B cell (primary cell): ENCODE data around the gene E2F7. TPM values are rescaled to one million over a fixed set of nuclear protein-coding genes. Genes with fewer than 3 reads are reported as not detected.

Experiments used
- ATAC-seq: fragments of 200-7000 bp; cut with Tn5 transposase; one replicate; pipeline ENCODE4 v1.10.0; 2021; ENCODE audit warnings: low read depth, mild to moderate bottlenecking, moderate number of reproducible peaks, moderate library complexity
- CTCF ChIA-PET: fragments of 350-600 bp; sonication (Branson Sonifier 250); formaldehyde crosslinking; loops from one replicate; lab custom pipeline; 2021; ENCODE audit warnings: antibody characterized with exemption, inconsistent platforms; lab: Charles Lee
- POLR2A ChIA-PET: fragments of 350-600 bp; sonication (Branson Sonifier 250); formaldehyde crosslinking; loops from one replicate; lab custom pipeline; 2021; ENCODE audit warnings: antibody characterized with exemption; lab: Charles Lee
- DNase-seq: peaks from one replicate; pipeline ENCODE4 v3.0.0; 2013
- H2AFZ ChIP-seq: 2 replicates; pipeline ENCODE4 v1.6.1; 2012; ENCODE audit warnings: mild to moderate bottlenecking, low read depth, low read length; ENCODE audit not compliant: insufficient read depth, poor library complexity, severe bottlenecking
- H3K27ac ChIP-seq, 2 donors: 1 replicate in 1 of 2; 2 replicates in 1 of 2; pipeline ENCODE4 v1.5.1; 2012 to 2013; ENCODE audit warnings: low read length in 2 of 2, mild to moderate bottlenecking in 2 of 2, moderate library complexity in 1 of 2
- H3K27me3 ChIP-seq, 4 experiments: fragments of 200-600 bp in 1 of 4; sonication (generic) in 1 of 4; replicated peaks in 1 of 4; 1 replicate in 2 of 4; 2 replicates in 2 of 4; pipeline versions ENCODE4 v1.6.1 to v1.7.0; 2013 to 2016; ENCODE audit warnings: low read length in 3 of 4, mild to moderate bottlenecking in 2 of 4, mixed read lengths in 1 of 4, moderate library complexity in 1 of 4; ENCODE audit not compliant: insufficient read depth in 4 of 4, control insufficient read depth in 3 of 4; ENCODE audit errors: control extremely low read depth in 1 of 4
- H3K36me3 ChIP-seq, 2 experiments: replicated peaks in 1 of 2; 1 replicate in 1 of 2; 2 replicates in 1 of 2; pipeline versions ENCODE4 v1.6.1 to v1.7.1; 2013; ENCODE audit warnings: low read length in 1 of 2; ENCODE audit not compliant: insufficient read depth in 2 of 2, control insufficient read depth in 1 of 2; ENCODE audit errors: control extremely low read depth in 1 of 2, extremely low read depth in 1 of 2
- H3K4me1 ChIP-seq, 2 donors: fragments of 200-600 bp in 1 of 2; sonication (generic) in 1 of 2; 1 replicate in 1 of 2; 2 replicates in 1 of 2; pipeline versions ENCODE4 v1.5.1 to v1.6.1; 2013 to 2017; ENCODE audit warnings: low read length in 2 of 2; ENCODE audit not compliant: control insufficient read depth in 2 of 2, insufficient read depth in 2 of 2
- H3K4me2 ChIP-seq: replicated peaks from 2 replicates; pipeline ENCODE3; 2012; ENCODE audit warnings: mild to moderate bottlenecking, low read depth, low read length; ENCODE audit not compliant: poor library complexity, severe bottlenecking
- H3K4me3 ChIP-seq, 5 experiments: fragments of 200-600 bp in 1 of 5; sonication (generic) in 1 of 5; 1 replicate in 3 of 5; 2 replicates in 2 of 5; pipeline versions ENCODE4 v1.5.1 to v1.7.0; 2011 to 2016; ENCODE audit warnings: low read length in 4 of 5, mild to moderate bottlenecking in 4 of 5, low read depth in 2 of 5, control low read depth in 1 of 5, moderate library complexity in 1 of 5; ENCODE audit not compliant: insufficient read depth in 1 of 5; ENCODE audit errors: control extremely low read depth in 1 of 5, extremely low read depth in 1 of 5
- H3K79me2 ChIP-seq: fragments of 200-600 bp; sonication (generic); one replicate; pipeline ENCODE4 v1.6.0; 2016; ENCODE audit warnings: low read length; ENCODE audit not compliant: control insufficient read depth, insufficient read depth
- H3K9ac ChIP-seq: fragments of 200-600 bp; sonication (generic); 2 replicates; pipeline ENCODE4 v1.6.1; 2017; ENCODE audit warnings: mild to moderate bottlenecking, low read length, moderate library complexity
- H3K9me3 ChIP-seq, 3 donors: one replicate each; pipeline versions ENCODE4 v1.6.1 to v1.7.1; 2013; ENCODE audit warnings: low read length in 2 of 3; ENCODE audit not compliant: control insufficient read depth in 2 of 3, insufficient read depth in 1 of 3; ENCODE audit errors: control extremely low read depth in 1 of 3
- H4K20me1 ChIP-seq: 2 replicates; pipeline ENCODE4 v1.6.0; 2012; ENCODE audit warnings: mild to moderate bottlenecking, low read length; ENCODE audit not compliant: insufficient read depth, control insufficient read depth, poor library complexity, severe bottlenecking
- H3K27ac Mint-ChIP-seq: one replicate; pipeline ENCODE4 v1.8.0; 2021; ENCODE audit warnings: mixed read lengths
- H3K27me3 Mint-ChIP-seq: one replicate; pipeline ENCODE4 v1.8.0; 2021; ENCODE audit warnings: mixed read lengths
- H3K4me1 Mint-ChIP-seq: one replicate; pipeline ENCODE4 v1.8.0; 2021; ENCODE audit warnings: mixed read lengths
- H3K4me3 Mint-ChIP-seq: one replicate; pipeline ENCODE4 v1.8.0; 2021; ENCODE audit warnings: mixed read lengths
- H3K9me3 Mint-ChIP-seq: one replicate; pipeline ENCODE4 v1.8.0; 2022; ENCODE audit warnings: mixed read lengths; ENCODE audit not compliant: insufficient read depth
- CTCF ChIP-seq: fragments of 200-600 bp; IDR thresholded peaks from one replicate; pipeline ENCODE4 v1.8.0; 2022; ENCODE audit warnings: antibody characterized with exemption, mild to moderate bottlenecking
- EZH2 ChIP-seq: IDR thresholded peaks from 2 replicates; pipeline ENCODE4 v1.6.1; 2012; ENCODE audit warnings: borderline replicate concordance, low read depth, mild to moderate bottlenecking, moderate library complexity, low read length; ENCODE audit not compliant: insufficient read depth, poor library complexity, severe bottlenecking
- WGBS: methylation state at CpG from one replicate; pipeline ENCODE4 v1.1.5; 2013; ENCODE audit warnings: missing lambda C conversion rate; ENCODE audit not compliant: insufficient coverage; 5-methylcytosine and 5-hydroxymethylcytosine counted together
- intact Hi-C: fragments of 100-400 bp; cut with micrococcal nuclease; formaldehyde crosslinking; loops from one replicate; pipeline ENCODE4 v1.10.0; 2022
- polyA plus RNA-seq: library from polyadenylated mRNA; depleted of rRNA; stranded (reverse); fragments of >200 nt; gene quantifications from 2 replicates; pipeline ENCODE4 v1.2.3, GENCODE V29; 2012
- total RNA-seq, 2 donors: library from RNA; stranded (reverse); fragments of 120-200 nt in 1 of 2; gene quantifications; 1 replicate in 1 of 2; 2 replicates in 1 of 2; pipeline versions ENCODE4 v1.2.3 to v1.2.4, GENCODE V29; 2013 to 2022

Gene E2F7
- total and polyA plus RNA-seq, 2 donors (not counting 1 experiment from before 2014, with no cell fraction given), result 0.15 to 0.42 TPM

GRCh38 chr12:77046468-77046867, 18.9 kb downstream of the E2F7 start:
- ATAC-seq (no peak), DNase-seq (no peak)
- H2AFZ ChIP-seq, result no peak overlapping the region
- Mint-ChIP-seq H3K9me3 (no peaks in the 10 kb centered on the region), H3K4me3 (no peak overlapping the region), H3K27me3 (no peaks in the 10 kb centered on the region), H3K4me1 (peaks cover 3% of the 10 kb centered on the region), H3K27ac (no peak overlapping the region)
- H3K27ac ChIP-seq, result no peak overlapping the region
- no peaks in the 10 kb centered on the region for H3K36me3 ChIP-seq
- ChIA-PET CTCF (interaction anchor here (5.3 kb wide), 1 partner anchor 14 kb away, joined by 32 read pairs; no protein-coding TSS in a partner anchor), POLR2A (no interaction called here)
- H3K4me1 ChIP-seq, result no peaks in the 10 kb centered on the region
- intact Hi-C loops, result loop anchor here (10.0 kb wide), 1 partner anchor 638 kb away; no protein-coding TSS in a partner anchor
- no peak overlapping the region for H3K9ac ChIP-seq
- no peaks in the 10 kb centered on the region for H3K9me3 ChIP-seq
- no peak overlapping the region for H3K4me3 ChIP-seq
- no peaks in the 10 kb centered on the region for H4K20me1 ChIP-seq
- 100% methylated on average over 2 of the region's 5 CpGs for WGBS
- H3K27me3 ChIP-seq, result no peaks in the 10 kb centered on the region
- no peaks in the 10 kb centered on the region for H3K79me2 ChIP-seq
- H3K4me2 ChIP-seq, result no peak overlapping the region
- TF ChIP-seq EZH2, result no peak
- TF ChIP-seq CTCF, result no peak

DNA sequence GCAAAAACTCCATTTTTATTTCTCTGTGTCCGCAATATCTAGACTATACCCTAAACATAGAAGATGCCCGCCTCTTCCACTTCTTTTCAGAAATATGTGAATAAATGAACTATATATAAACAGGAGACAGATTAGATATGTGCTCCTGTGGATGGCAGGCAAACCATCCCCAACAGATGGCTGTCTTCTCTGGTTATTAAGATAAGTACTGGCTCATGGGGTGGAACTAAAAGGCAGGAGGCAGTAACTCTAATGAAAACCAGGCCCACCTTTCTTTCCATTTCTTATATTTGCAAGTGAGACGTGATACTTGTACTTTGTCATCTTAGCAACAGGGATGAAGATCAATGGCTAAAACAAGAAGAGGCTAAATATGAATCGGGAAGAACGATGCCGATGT, 20.2 kb downstream of the E2F7 start:
- ChIA-PET POLR2A (no interaction called here), CTCF (no interaction called here)
- ATAC-seq (no peak), DNase-seq (no peak)
- intact Hi-C loops, result loop anchor here (10.0 kb wide), 1 partner anchor 640 kb away; no protein-coding TSS in a partner anchor
- H3K36me3 ChIP-seq, result no peaks in the 10 kb centered on the region
- no peak overlapping the region for H3K4me3 ChIP-seq
- TF ChIP-seq CTCF (no peak), EZH2 (no peak)
- H3K79me2 ChIP-seq, result no peaks in the 10 kb centered on the region
- H3K4me1 Mint-ChIP-seq, result peaks cover 3% of the 10 kb centered on the region
- no peak overlapping the region for H2AFZ ChIP-seq
- no peaks in the 10 kb centered on the region for H3K9me3 Mint-ChIP-seq
- no peaks in the 10 kb centered on the region for H3K4me1 ChIP-seq
- no CpG with 5 or more reads among the region's 6 CpGs for WGBS
- H3K4me3 Mint-ChIP-seq, result no peak overlapping the region
- H3K27ac Mint-ChIP-seq, result no peak overlapping the region
- H3K9ac ChIP-seq, result no peak overlapping the region
- H3K9me3 ChIP-seq, result no peaks in the 10 kb centered on the region
- H4K20me1 ChIP-seq, result no peaks in the 10 kb centered on the region
- H3K4me2 ChIP-seq, result no peak overlapping the region
- H3K27me3 ChIP-seq, result no peaks in the 10 kb centered on the region
- no peaks in the 10 kb centered on the region for H3K27me3 Mint-ChIP-seq
- H3K27ac ChIP-seq, result no peak overlapping the region
